Prostate gland (tissue), 2 donors: ENCODE measurements around the gene PKM.

Source experiments
- CTCF ChIP-seq, 4 experiments: fragments of 200-600 bp in 2 of 4; fragments of 450-650 bp in 2 of 4; sonication (generic) in 2 of 4; IDR thresholded peaks; 1 replicate in 3 of 4; 2 replicates in 1 of 4; pipeline ENCODE4 v1.5.1; 2016 to 2019; ENCODE audit warnings: antibody characterized with exemption in 4 of 4, mild to moderate bottlenecking in 2 of 4, moderate library complexity in 2 of 4
- POLR2AphosphoS5 ChIP-seq: sonication (generic); formaldehyde crosslinking; IDR thresholded peaks from one replicate; pipeline ENCODE4 v1.6.1; 2017; ENCODE audit warnings: antibody characterized with exemption

- TF ChIP-seq POLR2AphosphoS5 (no peak), CTCF (IDR thresholded peaks at IDR 0.05) (no peak)
Observed at GRCh38 chr15:72227192-72227586, 3.8 kb downstream of the PKM start.
